HG03571 (cell line): ENCODE data around the gene PDE4D.
"Not testable (repeated sequence)": the region's sequence is repeated elsewhere in the genome, so short reads cannot be mapped to it uniquely, and the experiment has no call there.

Source experiments
- ATAC-seq: cut with Tn5 transposase; IDR thresholded peaks from one replicate; pipeline ENCODE4 v1.9.1; 2021; ENCODE audit not compliant: unreplicated experiment

PDE4D gene

DNA sequence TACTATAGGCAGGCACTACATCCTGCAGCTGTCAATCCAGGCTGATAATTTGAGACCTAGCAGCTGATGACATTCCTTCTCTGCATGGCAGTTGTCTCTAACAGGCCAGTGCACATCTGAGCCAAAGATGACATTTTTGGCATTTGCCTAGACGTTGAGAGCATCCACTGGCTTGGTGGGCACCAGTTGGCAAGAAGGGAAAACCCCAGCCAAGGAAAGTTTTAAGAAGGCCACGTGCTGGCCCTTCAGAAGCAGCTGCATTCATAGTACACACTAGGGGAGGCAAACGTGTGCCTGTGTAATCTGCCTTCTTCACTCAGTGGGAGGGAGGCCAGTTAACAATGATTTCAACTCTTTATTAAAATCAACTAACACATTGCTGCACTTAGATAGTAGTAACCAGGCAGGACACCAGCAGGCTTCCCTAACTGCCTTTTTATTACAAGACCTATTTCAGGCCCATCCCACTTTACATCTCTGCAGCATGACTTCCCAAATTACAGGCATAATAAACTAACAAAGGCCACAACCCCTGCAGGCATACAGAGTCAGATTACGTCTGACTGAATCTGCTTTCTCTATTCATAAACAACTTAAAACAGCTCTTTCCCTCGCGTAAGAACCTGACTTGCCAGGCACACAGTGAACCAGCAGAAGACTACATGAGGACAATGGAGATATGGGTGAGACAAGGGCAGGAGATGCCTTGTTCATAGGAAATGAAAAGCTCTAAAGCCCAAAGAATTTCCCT is 576.3 kb downstream of the PDE4D start:
- ATAC-seq, result no peak

DNA sequence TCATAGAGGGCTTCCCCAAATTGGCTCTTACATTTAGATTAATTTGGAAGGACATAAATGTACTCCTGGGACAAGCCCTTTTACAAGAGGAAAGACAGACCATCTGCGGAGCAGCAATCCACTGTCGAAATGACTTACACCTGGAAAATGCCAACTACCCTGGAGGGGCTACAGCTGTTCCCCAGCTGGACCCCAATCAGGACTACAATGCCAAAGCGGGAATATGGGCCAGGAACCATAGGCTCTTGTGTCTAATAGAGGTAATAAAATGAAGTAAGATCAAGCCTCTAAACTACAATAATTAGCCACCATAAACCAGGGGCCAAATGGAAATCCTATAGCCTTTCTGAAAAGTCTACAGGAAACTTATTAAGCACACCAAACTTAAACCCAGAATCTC is 581.3 kb downstream of the PDE4D start:
- ATAC-seq, result no peak

GRCh38 chr5:59308685-59309084 is 584.8 kb downstream of the PDE4D start:
- not testable (repeated sequence) for ATAC-seq

DNA sequence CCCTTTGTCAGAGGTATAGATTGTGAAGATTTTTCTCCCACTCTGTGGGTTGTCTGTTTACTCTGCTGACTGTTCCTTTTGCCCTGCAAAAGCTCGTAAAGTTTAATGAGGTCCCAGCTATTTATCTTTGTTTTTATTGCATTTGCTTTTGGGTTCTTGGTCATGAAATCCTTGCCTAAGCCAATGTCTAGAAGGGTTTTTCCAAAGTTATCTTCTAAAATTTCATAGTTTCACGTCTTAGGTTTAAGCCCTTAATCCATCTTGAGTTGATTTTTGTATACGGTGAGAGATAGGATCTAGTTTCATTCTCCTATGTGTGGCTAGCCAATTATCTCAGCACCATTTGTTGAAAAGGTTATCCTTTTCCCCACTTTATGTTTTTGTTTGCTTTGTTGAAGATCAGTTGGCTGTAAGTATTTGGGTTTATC is 590.2 kb downstream of the PDE4D start:
- not testable (repeated sequence) for ATAC-seq

DNA sequence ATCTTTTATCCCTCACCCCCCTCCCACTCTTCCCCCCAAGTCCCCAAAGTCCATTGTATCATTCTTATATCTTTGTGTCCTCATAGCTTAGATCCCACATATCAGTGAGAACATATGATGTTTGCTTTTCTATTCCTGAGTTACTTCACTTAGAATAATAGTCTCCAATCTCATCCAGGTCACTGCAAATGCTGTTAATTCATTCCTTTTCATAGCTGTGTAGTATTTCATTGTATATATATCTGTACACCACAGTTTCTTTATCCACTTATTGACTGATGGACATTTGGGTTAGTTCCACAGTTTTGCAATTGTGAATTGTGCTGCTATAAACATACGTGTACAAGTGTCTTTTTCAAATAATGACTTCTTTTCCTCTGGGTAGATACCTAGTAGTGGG is 591.0 kb downstream of the PDE4D start:
- not testable (repeated sequence) for ATAC-seq

- ATAC-seq, result no peak
Observed at GRCh38 chr5:59301727-59302126, 591.8 kb downstream of the PDE4D start.

- ATAC-seq, result no peak
Observed at GRCh38 chr5:59300930-59301329, 592.6 kb downstream of the PDE4D start.

GRCh38 chr5:59299006-59299405 is 594.5 kb downstream of the PDE4D start:
- ATAC-seq, result no peak

DNA sequence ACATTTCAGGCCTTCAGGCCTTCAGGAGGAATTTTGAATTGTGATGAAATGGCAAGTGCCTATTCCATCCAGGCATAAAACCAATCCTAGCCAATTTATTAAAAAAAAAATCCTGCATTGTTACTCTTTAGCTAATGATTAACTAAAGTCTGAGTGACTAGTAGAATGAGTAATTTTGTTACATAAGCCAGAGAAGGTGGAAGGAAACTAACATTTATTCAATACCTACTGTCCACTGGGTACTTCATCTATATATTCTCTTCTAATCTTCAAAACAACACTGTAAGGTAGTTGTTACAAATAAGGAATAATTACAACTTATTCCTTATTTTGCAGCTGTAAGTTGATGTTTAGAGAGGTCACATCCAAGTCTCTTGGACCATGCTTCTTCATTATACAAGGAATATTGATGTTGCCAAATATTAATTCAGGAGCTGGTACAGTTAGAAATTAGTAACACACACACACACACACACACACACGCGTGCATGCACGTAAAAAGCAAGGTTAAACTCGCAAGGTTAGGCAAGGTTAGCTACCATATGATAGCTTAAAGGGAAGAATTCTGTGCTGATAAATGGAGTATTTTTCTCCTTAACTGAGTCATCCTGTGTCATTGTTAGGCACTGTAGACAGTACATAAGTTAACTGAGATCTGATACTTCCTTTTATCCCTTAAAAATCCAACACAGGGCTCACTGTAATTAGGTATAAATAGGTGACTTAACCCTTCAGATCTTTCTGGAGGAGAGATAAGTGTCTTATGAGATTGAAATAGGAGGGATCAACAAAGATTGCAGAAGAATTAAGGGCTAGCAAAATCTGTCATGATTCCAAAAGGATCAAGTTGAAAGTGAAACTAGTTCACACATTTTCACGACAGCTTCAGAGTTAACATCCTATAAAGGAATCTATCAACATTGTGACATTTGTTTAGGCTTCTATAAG is 596.9 kb downstream of the PDE4D start:
- no peak for ATAC-seq

GRCh38 chr5:59293700-59294099 is 599.8 kb downstream of the PDE4D start:
- ATAC-seq, result no peak

DNA sequence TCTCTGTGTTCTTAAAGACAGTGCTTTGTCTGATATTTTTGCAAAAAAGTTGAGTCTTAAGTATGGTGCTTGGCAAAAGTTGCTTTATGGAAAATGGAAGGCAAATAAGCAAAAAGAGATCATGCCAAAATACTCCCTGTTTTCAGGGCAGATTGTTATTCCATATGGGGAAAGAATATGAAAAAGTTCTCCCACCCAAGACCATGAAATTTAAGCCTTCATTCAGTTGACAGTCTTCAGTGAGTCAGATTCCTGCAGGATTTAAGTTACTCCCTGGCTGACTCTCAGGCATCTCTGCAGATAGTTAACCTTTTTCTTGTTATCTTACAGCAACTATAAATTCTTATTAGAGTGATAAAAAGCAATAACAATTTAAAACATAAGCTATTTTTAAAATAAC is 601.6 kb downstream of the PDE4D start:
- ATAC-seq, result no peak

GRCh38 chr5:59287884-59288283 is 605.6 kb downstream of the PDE4D start:
- no peak for ATAC-seq

DNA sequence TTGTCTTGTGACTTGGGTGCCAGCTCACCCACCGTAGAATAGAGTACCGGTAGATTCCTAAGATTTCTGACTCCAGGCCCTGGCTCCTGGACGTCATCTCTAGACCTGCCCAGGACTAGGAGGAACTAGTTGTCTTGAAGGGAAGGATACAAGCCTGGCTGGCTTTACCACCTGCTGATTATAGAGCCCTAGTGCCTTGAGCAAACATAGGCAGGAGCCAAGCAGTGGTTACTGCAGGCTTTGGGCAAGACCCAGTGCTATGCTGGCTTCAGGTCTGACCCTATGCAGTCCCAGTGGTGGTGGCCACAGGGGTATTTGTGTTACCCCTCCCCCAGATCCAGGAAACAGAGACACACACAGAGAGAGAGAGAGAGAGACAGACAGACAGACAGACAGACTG is 606.2 kb downstream of the PDE4D start:
- ATAC-seq, result no peak

DNA sequence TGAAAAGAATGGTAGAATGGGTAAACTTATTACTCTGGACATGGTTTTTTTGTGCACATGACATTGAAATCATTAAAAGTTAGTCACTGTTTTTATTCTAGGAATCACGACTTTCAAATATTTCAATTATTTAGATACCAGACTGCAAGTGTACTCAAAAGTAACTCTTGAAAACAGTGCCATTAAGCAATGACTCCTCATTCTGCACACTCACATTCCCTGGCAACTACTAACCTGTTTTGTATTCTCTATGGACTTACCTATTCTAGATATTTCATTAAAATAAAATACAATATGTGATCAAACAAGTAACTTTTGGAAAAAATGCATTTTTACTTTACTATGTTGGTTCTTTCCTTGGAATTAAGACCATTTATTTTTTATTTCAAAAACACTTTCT is 607.0 kb downstream of the PDE4D start:
- ATAC-seq, result no peak

DNA sequence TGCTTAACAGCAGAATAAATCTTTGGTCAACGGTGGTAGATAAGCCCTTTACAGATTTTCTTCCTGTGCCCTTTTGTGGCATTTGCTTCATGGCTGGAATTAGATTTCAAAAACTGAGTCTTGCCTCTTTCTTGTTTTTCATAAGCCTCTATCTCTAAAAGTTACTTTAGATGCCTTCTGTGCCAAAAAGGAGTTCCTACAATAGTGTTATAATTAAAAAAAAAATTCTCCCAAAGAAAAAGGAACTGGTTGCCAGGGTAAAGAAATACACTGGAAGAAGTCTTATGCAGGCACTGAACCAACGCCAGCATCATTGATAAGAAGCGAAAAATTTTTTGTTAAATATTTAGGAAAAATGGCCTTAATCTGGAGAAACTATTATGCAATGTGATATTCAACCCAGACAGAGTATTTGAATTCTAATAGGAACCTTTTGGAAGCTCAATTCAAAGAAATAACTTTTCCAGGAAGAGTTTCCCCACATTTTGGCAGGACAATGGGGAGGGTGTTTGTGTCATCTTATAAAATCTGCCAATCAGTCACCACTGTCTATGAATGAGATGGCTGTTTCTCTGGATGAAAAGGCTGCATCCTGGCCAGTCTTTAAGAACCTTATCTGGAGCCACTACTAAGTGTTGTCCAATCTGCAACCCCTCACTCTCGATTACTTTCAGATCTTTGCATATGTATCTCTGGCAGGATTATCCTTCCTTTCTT is 608.1 kb downstream of the PDE4D start:
- no peak for ATAC-seq

GRCh38 chr5:59282726-59283125 is 610.8 kb downstream of the PDE4D start:
- no peak for ATAC-seq

GRCh38 chr5:59279979-59280378 is 613.5 kb downstream of the PDE4D start:
- ATAC-seq, result no peak

DNA sequence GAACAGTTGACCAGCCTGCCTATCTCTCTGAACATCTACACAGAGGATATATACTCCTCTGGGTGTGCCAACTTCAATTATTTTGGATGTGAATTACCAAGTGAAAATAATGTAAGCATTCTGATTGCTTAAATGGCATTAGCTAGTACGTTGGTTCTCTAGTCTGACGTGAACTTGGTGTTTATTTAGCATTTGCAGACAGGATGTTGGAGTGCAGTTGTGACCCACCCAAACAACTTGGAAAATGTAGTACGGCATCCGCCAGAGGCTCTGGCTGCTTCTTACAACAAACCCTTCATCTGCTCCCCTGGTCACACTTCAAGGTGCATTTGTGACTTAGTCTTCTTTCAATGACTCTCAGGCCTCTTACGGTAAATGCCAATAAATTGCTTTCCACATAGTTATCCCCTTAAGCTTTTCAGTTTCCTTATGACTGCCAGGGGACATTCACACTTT is 616.6 kb downstream of the PDE4D start:
- no peak for ATAC-seq

DNA sequence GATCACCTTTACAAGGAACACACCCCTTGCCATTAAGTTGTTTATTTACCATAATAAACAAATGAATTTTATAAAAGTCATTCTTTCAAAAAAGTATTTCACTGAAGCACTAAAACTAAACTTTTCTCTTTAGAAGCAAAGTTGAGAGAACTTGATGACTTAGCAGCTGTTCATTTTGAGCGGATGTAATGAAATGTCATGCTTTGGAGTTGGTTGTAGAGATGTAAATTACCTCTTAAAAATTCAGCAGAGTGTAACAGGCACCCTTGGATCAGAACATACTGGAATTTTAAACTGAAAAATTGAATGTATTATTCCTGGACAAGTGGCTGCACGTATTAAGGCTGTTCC is 617.2 kb downstream of the PDE4D start:
- ATAC-seq, result no peak

DNA sequence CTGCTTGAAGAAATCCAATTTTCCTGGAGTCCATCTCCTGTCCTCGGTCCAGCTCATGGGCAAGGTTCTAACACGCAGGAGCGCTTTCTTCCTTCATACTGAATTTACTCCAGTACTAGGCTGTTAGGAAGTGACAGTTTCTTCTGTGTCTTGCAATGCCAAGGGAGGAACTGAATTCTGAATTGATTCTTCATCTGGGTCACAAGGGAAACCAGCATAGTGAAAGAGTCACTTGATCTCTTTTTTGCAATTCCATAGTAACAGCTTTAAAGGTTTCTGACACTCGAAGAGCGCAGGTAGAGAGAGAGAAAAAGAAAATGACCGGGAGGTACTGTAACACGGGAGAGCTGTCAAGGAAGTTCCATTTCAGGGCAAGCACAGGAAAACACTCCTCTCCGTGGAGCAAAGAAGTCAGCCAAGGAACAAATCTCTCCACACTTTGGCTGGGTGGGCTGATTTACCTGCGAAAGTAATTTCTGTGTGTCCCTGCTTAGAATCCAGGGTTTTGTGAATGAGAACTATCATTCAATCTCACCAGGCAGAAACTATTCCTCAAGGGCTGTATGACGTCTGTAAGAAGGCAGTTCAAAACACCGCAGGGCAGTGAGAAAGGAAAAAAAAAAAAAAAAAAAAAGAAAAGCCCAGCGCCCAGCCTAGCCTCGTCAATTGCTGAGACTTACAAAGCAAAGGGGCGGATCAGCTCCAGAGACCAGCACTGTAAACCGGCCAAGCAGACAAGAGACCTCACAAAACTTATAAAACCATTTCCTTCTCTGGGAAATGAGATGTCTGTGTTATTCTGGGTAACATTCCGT is 617.8 kb downstream of the PDE4D start:
- no peak for ATAC-seq

- ATAC-seq, result no peak
Observed at GRCh38 chr5:59275170-59275509, 618.4 kb downstream of the PDE4D start.
